ENCODE measurements around the gene TRIM14. TPM values are rescaled to one million over a fixed set of nuclear protein-coding genes. Genes with fewer than 3 reads are reported as not detected.
A peak's percentile ranks its signal among the peaks of the same experiment; 100 is the strongest.

Gene TRIM14
- total RNA-seq, 3 donors from 2014 or later: 8.8 to 14.9 (median 14.6) TPM

DNA sequence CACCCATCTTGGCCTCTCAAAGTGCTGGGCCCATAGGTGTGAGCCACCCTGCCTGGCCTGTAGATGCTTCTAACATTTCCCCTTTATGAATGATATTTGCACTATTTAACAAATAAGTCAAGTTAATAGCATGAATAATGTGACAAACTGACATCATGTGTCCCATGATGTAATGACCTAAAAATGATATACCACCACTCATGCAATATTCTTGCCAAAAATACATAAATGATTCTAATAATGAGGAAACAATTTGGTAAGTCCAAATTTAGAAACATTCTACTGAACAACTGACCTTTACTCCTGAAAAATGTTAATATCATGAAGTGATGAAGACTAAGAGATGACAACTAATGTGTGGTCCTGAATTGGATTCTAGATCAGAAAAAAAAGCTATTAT is 33.5 kb upstream of the TRIM14 start:
- no peaks in the 10 kb centered on the region for H3K9me3 ChIP-seq
- H3K27me3 ChIP-seq: no peaks in the 10 kb centered on the region
- intact Hi-C loops (cut with DNase I; ENCODE audit: low total_unique reads): no loop called here
- no peaks in the 10 kb centered on the region for H3K4me1 ChIP-seq
- H3K27ac ChIP-seq: no peak overlapping the region
- TF ChIP-seq POLR2A (IDR thresholded peaks at IDR 0.05): no peak
- no peak for TF ChIP-seq POLR2AphosphoS5 (IDR thresholded peaks at IDR 0.05)
- TF ChIP-seq, protein P1, sequence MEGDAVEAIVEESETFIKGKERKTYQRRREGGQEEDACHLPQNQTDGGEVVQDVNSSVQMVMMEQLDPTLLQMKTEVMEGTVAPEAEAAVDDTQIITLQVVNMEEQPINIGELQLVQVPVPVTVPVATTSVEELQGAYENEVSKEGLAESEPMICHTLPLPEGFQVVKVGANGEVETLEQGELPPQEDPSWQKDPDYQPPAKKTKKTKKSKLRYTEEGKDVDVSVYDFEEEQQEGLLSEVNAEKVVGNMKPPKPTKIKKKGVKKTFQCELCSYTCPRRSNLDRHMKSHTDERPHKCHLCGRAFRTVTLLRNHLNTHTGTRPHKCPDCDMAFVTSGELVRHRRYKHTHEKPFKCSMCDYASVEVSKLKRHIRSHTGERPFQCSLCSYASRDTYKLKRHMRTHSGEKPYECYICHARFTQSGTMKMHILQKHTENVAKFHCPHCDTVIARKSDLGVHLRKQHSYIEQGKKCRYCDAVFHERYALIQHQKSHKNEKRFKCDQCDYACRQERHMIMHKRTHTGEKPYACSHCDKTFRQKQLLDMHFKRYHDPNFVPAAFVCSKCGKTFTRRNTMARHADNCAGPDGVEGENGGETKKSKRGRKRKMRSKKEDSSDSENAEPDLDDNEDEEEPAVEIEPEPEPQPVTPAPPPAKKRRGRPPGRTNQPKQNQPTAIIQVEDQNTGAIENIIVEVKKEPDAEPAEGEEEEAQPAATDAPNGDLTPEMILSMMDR (IDR thresholded peaks at IDR 0.05): no peak
- H3K36me3 ChIP-seq: no peaks in the 10 kb centered on the region
- no peak for DNase-seq (ENCODE audit: low spot score in 2 of 2)
- no peak overlapping the region for H3K4me3 ChIP-seq

DNA sequence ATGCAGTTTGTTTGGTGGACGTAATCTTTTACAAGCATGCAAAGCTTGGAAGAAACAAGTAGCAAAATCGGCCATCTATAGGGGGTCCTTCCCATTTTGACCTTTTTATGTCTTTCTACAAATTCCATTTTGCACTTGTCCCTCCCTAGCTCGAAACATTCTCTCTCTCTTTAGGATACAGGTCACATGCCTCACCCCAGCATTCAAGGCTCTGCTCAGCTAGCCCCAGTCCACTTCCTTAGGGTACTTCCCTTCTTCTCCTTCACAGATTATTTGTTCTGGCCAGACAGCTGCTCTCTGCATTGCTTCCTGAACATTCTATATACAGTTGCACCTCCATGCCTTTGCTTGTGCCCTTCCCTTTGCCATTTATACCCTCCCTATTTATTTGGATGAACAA is 31.7 kb upstream of the TRIM14 start:
- Histone ChIP-seq H3K27ac (no peak overlapping the region), H3K4me1 (peaks cover 0 to 5% of the 10 kb centered on the region in 2 donors), H3K36me3 (no peaks in the 10 kb centered on the region), H3K4me3 (no peak overlapping the region), H3K27me3 (no peaks in the 10 kb centered on the region), H3K9me3 (no peaks in the 10 kb centered on the region)
- DNase-seq (ENCODE audit: low spot score in 2 of 2): no peak
- intact Hi-C loops (cut with DNase I; ENCODE audit: low total_unique reads): no loop called here
- TF ChIP-seq POLR2AphosphoS5 (IDR thresholded peaks at IDR 0.05) (no peak), POLR2A (IDR thresholded peaks at IDR 0.05) (no peak)
- TF ChIP-seq, protein P1 (IDR thresholded peaks at IDR 0.05): no peak

DNA sequence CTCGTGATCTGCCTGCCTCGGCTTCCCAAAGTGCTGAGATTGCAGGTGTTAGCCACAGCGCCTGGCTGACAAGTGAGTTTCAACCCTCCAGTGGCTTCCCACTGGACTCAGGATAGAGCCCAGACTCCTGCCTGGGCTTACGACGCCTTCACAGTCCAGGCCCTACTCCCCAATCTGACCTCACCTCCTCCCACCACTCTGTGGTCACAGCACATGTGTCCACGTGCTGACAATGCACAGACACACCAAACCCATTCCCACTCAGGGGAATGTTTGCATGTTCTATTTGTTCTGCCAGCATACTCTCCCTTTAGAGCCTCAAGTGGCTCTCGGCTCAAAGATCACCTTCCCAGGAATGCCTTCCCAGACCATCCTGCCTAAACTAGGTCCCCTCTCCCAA is 31.1 kb upstream of the TRIM14 start:
- no peaks in the 10 kb centered on the region for H3K27me3 ChIP-seq
- no peaks in the 10 kb centered on the region for H3K36me3 ChIP-seq
- peaks cover 0 to 10% of the 10 kb centered on the region in 2 donors for H3K4me1 ChIP-seq
- TF ChIP-seq POLR2A (IDR thresholded peaks at IDR 0.05) (no peak), POLR2AphosphoS5 (IDR thresholded peaks at IDR 0.05) (no peak)
- TF ChIP-seq, protein P1 (IDR thresholded peaks at IDR 0.05): no peak
- DNase-seq (ENCODE audit: low spot score in 2 of 2): peak in 1 of 2 donors; percentile 36
- no peak overlapping the region for H3K27ac ChIP-seq
- H3K4me3 ChIP-seq: no peak overlapping the region
- H3K9me3 ChIP-seq: no peaks in the 10 kb centered on the region
- intact Hi-C loops (cut with DNase I; ENCODE audit: low total_unique reads): no loop called here

DNA sequence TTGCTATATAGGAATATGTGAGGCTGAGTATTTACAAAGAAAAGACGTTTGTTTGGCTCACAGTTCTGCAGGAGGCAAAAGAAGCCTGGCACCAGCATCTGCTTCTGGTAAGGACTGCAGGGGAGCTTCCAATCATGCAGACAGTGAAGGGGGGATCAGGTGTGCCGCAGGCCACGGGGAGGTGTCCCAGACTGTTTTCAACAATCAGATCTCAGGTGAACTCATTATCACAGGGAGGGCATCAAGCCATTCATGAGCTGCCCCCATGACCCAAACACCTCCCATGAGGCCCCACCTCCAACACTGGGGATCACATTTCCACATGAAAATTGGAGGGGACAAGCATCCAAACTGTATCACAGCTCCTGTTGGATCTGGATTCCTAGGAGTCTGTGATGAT is 30.4 kb upstream of the TRIM14 start:
- H3K27ac ChIP-seq: no peak overlapping the region
- no peaks in the 10 kb centered on the region for H3K27me3 ChIP-seq
- no peak overlapping the region for H3K4me3 ChIP-seq
- TF ChIP-seq POLR2AphosphoS5 (IDR thresholded peaks at IDR 0.05) (no peak), POLR2A (IDR thresholded peaks at IDR 0.05) (no peak)
- TF ChIP-seq, protein P1 (IDR thresholded peaks at IDR 0.05): no peak
- H3K4me1 ChIP-seq: peaks cover 0 to 17% of the 10 kb centered on the region in 2 donors
- DNase-seq (ENCODE audit: low spot score in 2 of 2): peak in 1 of 2 donors; percentile 42
- H3K9me3 ChIP-seq: no peaks in the 10 kb centered on the region
- no peaks in the 10 kb centered on the region for H3K36me3 ChIP-seq
- intact Hi-C loops (cut with DNase I; ENCODE audit: low total_unique reads): no loop called here

DNA sequence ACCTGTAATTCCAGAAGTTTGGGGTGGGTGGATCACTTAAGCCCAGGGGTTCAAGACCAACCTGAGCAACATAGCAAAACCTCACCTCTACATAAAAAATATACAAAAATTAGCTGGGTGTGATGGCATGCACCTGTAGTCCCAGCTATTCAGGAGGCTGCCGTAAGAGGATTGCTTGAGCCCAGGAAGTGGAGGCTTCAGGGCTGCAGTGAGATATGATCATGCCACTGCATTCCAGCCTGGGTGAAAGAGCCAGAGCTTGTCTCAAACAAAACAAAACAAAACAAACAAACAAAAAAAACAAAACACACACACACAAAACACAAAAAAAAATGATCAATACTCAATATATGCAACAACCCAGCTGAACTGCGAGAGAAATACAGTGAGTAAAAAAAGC is 29.5 kb upstream of the TRIM14 start:
- H3K36me3 ChIP-seq: no peaks in the 10 kb centered on the region
- DNase-seq (ENCODE audit: low spot score in 2 of 2): peak in 1 of 2 donors; percentile 45
- H3K9me3 ChIP-seq: no peaks in the 10 kb centered on the region
- no peaks in the 10 kb centered on the region for H3K27me3 ChIP-seq
- H3K27ac ChIP-seq: no peak overlapping the region
- H3K4me3 ChIP-seq: no peak overlapping the region
- TF ChIP-seq POLR2AphosphoS5 (IDR thresholded peaks at IDR 0.05) (no peak), POLR2A (IDR thresholded peaks at IDR 0.05) (no peak)
- TF ChIP-seq, protein P1 (IDR thresholded peaks at IDR 0.05): no peak
- peaks cover 0 to 17% of the 10 kb centered on the region in 2 donors for H3K4me1 ChIP-seq
- intact Hi-C loops (cut with DNase I; ENCODE audit: low total_unique reads): no loop called here

Data from breast epithelium (tissue), 4 donors.